ENCODE results near the gene TMED10. TPM values are rescaled to one million over a fixed set of nuclear protein-coding genes. Genes with fewer than 3 reads are reported as not detected.

The TMED10 gene
- total RNA-seq, 1 experiment from 2014 or later = 709 TPM

GRCh38 chr14:75158843-75159614 is 17.4 kb downstream of the TMED10 start:
- TF ChIP-seq, protein P1, sequence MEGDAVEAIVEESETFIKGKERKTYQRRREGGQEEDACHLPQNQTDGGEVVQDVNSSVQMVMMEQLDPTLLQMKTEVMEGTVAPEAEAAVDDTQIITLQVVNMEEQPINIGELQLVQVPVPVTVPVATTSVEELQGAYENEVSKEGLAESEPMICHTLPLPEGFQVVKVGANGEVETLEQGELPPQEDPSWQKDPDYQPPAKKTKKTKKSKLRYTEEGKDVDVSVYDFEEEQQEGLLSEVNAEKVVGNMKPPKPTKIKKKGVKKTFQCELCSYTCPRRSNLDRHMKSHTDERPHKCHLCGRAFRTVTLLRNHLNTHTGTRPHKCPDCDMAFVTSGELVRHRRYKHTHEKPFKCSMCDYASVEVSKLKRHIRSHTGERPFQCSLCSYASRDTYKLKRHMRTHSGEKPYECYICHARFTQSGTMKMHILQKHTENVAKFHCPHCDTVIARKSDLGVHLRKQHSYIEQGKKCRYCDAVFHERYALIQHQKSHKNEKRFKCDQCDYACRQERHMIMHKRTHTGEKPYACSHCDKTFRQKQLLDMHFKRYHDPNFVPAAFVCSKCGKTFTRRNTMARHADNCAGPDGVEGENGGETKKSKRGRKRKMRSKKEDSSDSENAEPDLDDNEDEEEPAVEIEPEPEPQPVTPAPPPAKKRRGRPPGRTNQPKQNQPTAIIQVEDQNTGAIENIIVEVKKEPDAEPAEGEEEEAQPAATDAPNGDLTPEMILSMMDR (conservative IDR thresholded peaks at IDR 0.05) = no peak
- no peak for TF ChIP-seq EZH2 (IDR thresholded peaks at IDR 0.05; ENCODE audit: low read depth)
- no peak for DNase-seq
- POLR2A ChIA-PET (ENCODE audit: unreplicated experiment) = interaction anchor here (0.5 to 0.7 kb wide), 5 partner anchors 103 to 153 kb away, joined by 4 to 14 read pairs (median 8); no protein-coding TSS in a partner anchor
- no peak overlapping the region for H2AFZ ChIP-seq
- no peaks in the 10 kb centered on the region for H3K9me3 ChIP-seq (ENCODE audit: insufficient read depth, low read depth)
- H3K9me2 ChIP-seq (ENCODE audit: insufficient read depth) = no peaks in the 10 kb centered on the region
- BruUV-seq (replicated peaks) = no TSS peak
- no peak overlapping the region for H3K4me3 ChIP-seq
- peaks cover 25% of the 10 kb centered on the region for H3K4me1 ChIP-seq (replicated peaks; ENCODE audit: insufficient read depth)
- H3K27me3 ChIP-seq (ENCODE audit: insufficient read depth, low read depth) = no peaks in the 10 kb centered on the region
- H3K4me2 ChIP-seq = no peak overlapping the region
- CTCF ChIA-PET = interaction anchor here (0.6 kb wide), 1 partner anchor 380 kb away, joined by 10 read pairs; no protein-coding TSS in a partner anchor
- H3K27ac ChIP-seq = peak overlapping the region; percentile 35
- peaks cover 86% of the 10 kb centered on the region for H4K20me1 ChIP-seq (ENCODE audit: insufficient read depth)
- intact Hi-C loops (cut with micrococcal nuclease; ENCODE audit: unreplicated experiment) = loop anchor here (5.0 kb wide), 1 partner anchor 73 kb away; no protein-coding TSS in a partner anchor
- H3K36me3 ChIP-seq (ENCODE audit: low read depth) = peaks cover 13% of the 10 kb centered on the region
- H3F3A ChIP-seq (ENCODE audit: insufficient read depth, low read depth) = peaks cover 40% of the 10 kb centered on the region; the same call in 1 of the 2 replicates
- peaks cover 95% of the 10 kb centered on the region for H3K79me2 ChIP-seq (ENCODE audit: low read depth)

- H3K27me3 ChIP-seq (ENCODE audit: insufficient read depth, low read depth) = no peaks in the 10 kb centered on the region
- H3K9me3 ChIP-seq (ENCODE audit: insufficient read depth, low read depth) = no peaks in the 10 kb centered on the region
- no peak overlapping the region for H3K4me2 ChIP-seq
- H3K4me3 ChIP-seq = no peak overlapping the region
- intact Hi-C loops (cut with micrococcal nuclease; ENCODE audit: unreplicated experiment) = loop anchor here (5.0 kb wide), 1 partner anchor 75 kb away; no protein-coding TSS in a partner anchor
- BruUV-seq (replicated peaks) = no TSS peak
- peak; percentile 20 to 43 for DNase-seq
- ChIA-PET CTCF (no interaction called here), POLR2A (ENCODE audit: unreplicated experiment) (interaction anchor here (0.6 to 0.7 kb wide), 2 partner anchors 137 to 952 kb away, joined by 3 to 8 read pairs; no protein-coding TSS in a partner anchor)
- H3K9me2 ChIP-seq (ENCODE audit: insufficient read depth) = no peaks in the 10 kb centered on the region
- peaks cover 20% of the 10 kb centered on the region for H3K36me3 ChIP-seq (ENCODE audit: low read depth)
- H3K27ac ChIP-seq = no peak overlapping the region
- TF ChIP-seq EZH2 (IDR thresholded peaks at IDR 0.05; ENCODE audit: low read depth) = no peak
- TF ChIP-seq, protein P1 (conservative IDR thresholded peaks at IDR 0.05) = no peak
- H2AFZ ChIP-seq = no peak overlapping the region
- H3F3A ChIP-seq (ENCODE audit: insufficient read depth, low read depth) = peaks cover 26% of the 10 kb centered on the region; the same call in 1 of the 2 replicates
- peaks cover 81% of the 10 kb centered on the region for H4K20me1 ChIP-seq (ENCODE audit: insufficient read depth)
- H3K79me2 ChIP-seq (ENCODE audit: low read depth) = peaks cover 94% of the 10 kb centered on the region
- peaks cover 25% of the 10 kb centered on the region for H3K4me1 ChIP-seq (replicated peaks; ENCODE audit: insufficient read depth)
Measured at GRCh38 chr14:75156901-75157300, 19.5 kb downstream of the TMED10 start.

DNA sequence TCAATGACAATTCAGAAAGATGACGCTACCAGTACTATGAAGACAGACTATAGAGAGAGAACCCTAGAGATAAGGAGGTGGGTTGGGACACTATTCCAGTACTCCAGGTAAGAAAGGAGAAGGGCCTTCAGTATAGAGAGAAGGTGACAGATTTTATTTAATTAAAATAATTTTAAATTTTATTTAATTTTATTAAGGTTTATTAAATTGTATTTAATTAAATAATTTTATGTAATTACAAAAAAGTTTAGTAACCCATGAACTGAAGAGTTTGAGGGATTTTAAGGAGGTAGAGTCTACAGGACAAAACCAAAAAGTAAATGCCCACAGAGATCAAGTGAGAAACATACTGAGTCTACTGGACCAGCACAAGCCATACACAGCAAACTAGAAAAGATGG is 20.3 kb downstream of the TMED10 start:
- peaks cover 73% of the 10 kb centered on the region for H4K20me1 ChIP-seq (ENCODE audit: insufficient read depth)
- TF ChIP-seq, protein P1 (conservative IDR thresholded peaks at IDR 0.05) = no peak
- TF ChIP-seq EZH2 (IDR thresholded peaks at IDR 0.05; ENCODE audit: low read depth) = no peak
- CTCF ChIA-PET = no interaction called here

More for the DNA sequence above, 20.3 kb downstream of the TMED10 start:
- DNase-seq = no peak
- Histone ChIP-seq H3K4me1 (replicated peaks; ENCODE audit: insufficient read depth) (peaks cover 25% of the 10 kb centered on the region), H3K36me3 (ENCODE audit: low read depth) (peaks cover 28% of the 10 kb centered on the region), H3K4me3 (no peak overlapping the region), H3K9me2 (ENCODE audit: insufficient read depth) (no peaks in the 10 kb centered on the region), H3K27me3 (ENCODE audit: insufficient read depth, low read depth) (no peaks in the 10 kb centered on the region), H3K79me2 (ENCODE audit: low read depth) (peaks cover 94% of the 10 kb centered on the region), H3K27ac (no peak overlapping the region), H3K9me3 (ENCODE audit: insufficient read depth, low read depth) (no peaks in the 10 kb centered on the region), H3F3A (ENCODE audit: insufficient read depth, low read depth) (peaks cover 22% of the 10 kb centered on the region; the same call in 1 of the 2 replicates), H3K4me2 (no peak overlapping the region), H2AFZ (no peak overlapping the region)
- intact Hi-C loops (cut with micrococcal nuclease; ENCODE audit: unreplicated experiment) = loop anchor here (5.0 kb wide), 1 partner anchor 76 kb away; no protein-coding TSS in a partner anchor
- POLR2A ChIA-PET (ENCODE audit: unreplicated experiment) = interaction anchor here (0.7 kb wide), 1 partner anchor 953 kb away, joined by 3 read pairs; no protein-coding TSS in a partner anchor
- BruUV-seq (replicated peaks) = no TSS peak

All from PC-9 (cell line).